CD14-positive monocyte (primary cell): ENCODE measurements around the gene S100A5. TPM values are rescaled to one million over a fixed set of nuclear protein-coding genes. Genes with fewer than 3 reads are reported as not detected.

Experiments used
- DNase-seq, 3 donors: peaks; one replicate each; pipeline ENCODE4 v3.0.0-alpha.2; 2011 to 2022
- H2AFZ ChIP-seq: 2 replicates; pipeline ENCODE4 v1.6.0; 2012; ENCODE audit warnings: mild to moderate bottlenecking, low read depth, low read length, inconsistent platforms; ENCODE audit not compliant: insufficient read depth, poor library complexity, severe bottlenecking
- H3K27ac ChIP-seq, 2 donors: 1 replicate in 1 of 2; 2 replicates in 1 of 2; pipeline ENCODE4 v1.5.1; 2012 to 2013; ENCODE audit warnings: low read length in 2 of 2, control low read depth in 1 of 2, inconsistent platforms in 1 of 2, low read depth in 1 of 2, mild to moderate bottlenecking in 1 of 2
- H3K27me3 ChIP-seq, 2 donors: one replicate each; pipeline versions ENCODE4 v1.6.0 to v1.6.1; 2011 to 2013; ENCODE audit warnings: low read length in 2 of 2; ENCODE audit not compliant: control insufficient read depth in 2 of 2, insufficient read depth in 2 of 2
- H3K36me3 ChIP-seq, 2 donors: replicated peaks in 1 of 2; 1 replicate in 1 of 2; 2 replicates in 1 of 2; pipeline versions ENCODE4 v1.5.1 to v1.6.1; 2012 to 2013; ENCODE audit warnings: low read length in 2 of 2, control low read depth in 1 of 2, inconsistent platforms in 1 of 2, mild to moderate bottlenecking in 1 of 2; ENCODE audit not compliant: insufficient read depth in 2 of 2, control insufficient read depth in 1 of 2
- H3K4me1 ChIP-seq, 2 donors: 1 replicate in 1 of 2; 2 replicates in 1 of 2; pipeline versions ENCODE4 v1.5.1 to v1.6.1; 2012 to 2013; ENCODE audit warnings: low read length in 2 of 2, control low read depth in 1 of 2, inconsistent platforms in 1 of 2, mild to moderate bottlenecking in 1 of 2, moderate library complexity in 1 of 2; ENCODE audit not compliant: insufficient read depth in 2 of 2, control insufficient read depth in 1 of 2
- H3K4me2 ChIP-seq: replicated peaks from 2 replicates; pipeline ENCODE3; 2012; ENCODE audit warnings: low read length, moderate library complexity, mild to moderate bottlenecking; ENCODE audit not compliant: poor library complexity, severe bottlenecking; ENCODE audit errors: extremely low read depth
- H3K4me3 ChIP-seq, 3 experiments: fragments of 200-600 bp in 1 of 3; sonication (generic) in 1 of 3; replicated peaks in 1 of 3; 1 replicate in 2 of 3; 2 replicates in 1 of 3; pipeline ENCODE4 v1.5.1; 2011 to 2013; ENCODE audit warnings: low read length in 3 of 3, mild to moderate bottlenecking in 3 of 3, control low read depth in 2 of 3, low read depth in 2 of 3, inconsistent platforms in 1 of 3, moderate library complexity in 1 of 3
- H3K79me2 ChIP-seq: 2 replicates; pipeline ENCODE4 v1.6.0; 2012; ENCODE audit warnings: mild to moderate bottlenecking, control low read depth, inconsistent platforms, low read length, moderate library complexity; ENCODE audit not compliant: insufficient read depth
- H3K9ac ChIP-seq: 2 replicates; pipeline ENCODE4 v1.6.0; 2017; ENCODE audit warnings: low read length, mild to moderate bottlenecking; ENCODE audit not compliant: insufficient read depth, poor library complexity, severe bottlenecking
- H3K9me3 ChIP-seq, 2 donors: replicated peaks in 1 of 2; 1 replicate in 1 of 2; 2 replicates in 1 of 2; pipeline versions ENCODE4 v1.5.1 to v1.6.1; 2012 to 2013; ENCODE audit warnings: low read length in 2 of 2, control low read depth in 1 of 2; ENCODE audit not compliant: control insufficient read depth in 1 of 2, insufficient read depth in 1 of 2
- H4K20me1 ChIP-seq: 2 replicates; pipeline ENCODE4 v1.6.0; 2012; ENCODE audit warnings: mild to moderate bottlenecking, low read length, control low read depth, moderate library complexity; ENCODE audit not compliant: insufficient read depth
- H3K27ac Mint-ChIP-seq, 7 donors: one replicate each; pipeline ENCODE4 v1.8.0; 2020; ENCODE audit warnings: mild to moderate bottlenecking in 7 of 7, mixed read lengths in 7 of 7, moderate library complexity in 6 of 7, inconsistent platforms in 2 of 7
- H3K27me3 Mint-ChIP-seq, 3 donors: one replicate each; pipeline ENCODE4 v1.8.0; 2021 to 2022; ENCODE audit warnings: low read depth in 3 of 3, mild to moderate bottlenecking in 3 of 3, mixed read lengths in 3 of 3, moderate library complexity in 3 of 3, inconsistent platforms in 1 of 3
- H3K36me3 Mint-ChIP-seq, 2 donors: one replicate each; pipeline ENCODE4 v1.8.0; 2020; ENCODE audit warnings: mixed read lengths in 2 of 2, inconsistent platforms in 1 of 2, mild to moderate bottlenecking in 1 of 2
- H3K4me1 Mint-ChIP-seq: one replicate; pipeline ENCODE4 v1.8.0; 2020; ENCODE audit warnings: mild to moderate bottlenecking, mixed read lengths
- H3K4me3 Mint-ChIP-seq, 2 donors: one replicate each; pipeline ENCODE4 v1.8.0; 2020; ENCODE audit warnings: mild to moderate bottlenecking in 2 of 2, mixed read lengths in 2 of 2, moderate library complexity in 1 of 2
- H3K9me3 Mint-ChIP-seq, 7 donors: one replicate each; pipeline ENCODE4 v1.8.0; 2020 to 2022; ENCODE audit warnings: mixed read lengths in 7 of 7, mild to moderate bottlenecking in 6 of 7, moderate library complexity in 6 of 7, inconsistent platforms in 2 of 7
- WGBS: methylation state at CpG from one replicate; pipeline ENCODE4 v1.1.5; 2013; ENCODE audit warnings: missing lambda C conversion rate; ENCODE audit not compliant: insufficient coverage; 5-methylcytosine and 5-hydroxymethylcytosine counted together
- intact Hi-C, 2 donors: fragments of 100-400 bp; cut with micrococcal nuclease; formaldehyde crosslinking; loops; one replicate each; pipeline versions ENCODE4 v1.15.0 to v1.15.1; 2023
- polyA plus RNA-seq, 3 donors: library from polyadenylated mRNA; depleted of rRNA in 1 of 3; unstranded in 2 of 3; stranded (reverse) in 1 of 3; fragments of 300-500 nt in 2 of 3; fragments of >200 nt in 1 of 3; fragmentation: Illumina TruSeq in 2 of 3; gene quantifications; 1 replicate in 2 of 3; 2 replicates in 1 of 3; pipeline ENCODE4 v1.2.3, GENCODE V29; 2012 to 2021
- TF ChIP-seq, protein P1 (sequence below): fragments of 200-600 bp; IDR thresholded peaks from one replicate; pipeline ENCODE4 v1.8.0; 2022; ENCODE audit warnings: antibody characterized with exemption, mild to moderate bottlenecking

The S100A5 gene
- polyA plus RNA-seq, 3 donors: 1.4 to 2.1 TPM; not detected in 1

DNA sequence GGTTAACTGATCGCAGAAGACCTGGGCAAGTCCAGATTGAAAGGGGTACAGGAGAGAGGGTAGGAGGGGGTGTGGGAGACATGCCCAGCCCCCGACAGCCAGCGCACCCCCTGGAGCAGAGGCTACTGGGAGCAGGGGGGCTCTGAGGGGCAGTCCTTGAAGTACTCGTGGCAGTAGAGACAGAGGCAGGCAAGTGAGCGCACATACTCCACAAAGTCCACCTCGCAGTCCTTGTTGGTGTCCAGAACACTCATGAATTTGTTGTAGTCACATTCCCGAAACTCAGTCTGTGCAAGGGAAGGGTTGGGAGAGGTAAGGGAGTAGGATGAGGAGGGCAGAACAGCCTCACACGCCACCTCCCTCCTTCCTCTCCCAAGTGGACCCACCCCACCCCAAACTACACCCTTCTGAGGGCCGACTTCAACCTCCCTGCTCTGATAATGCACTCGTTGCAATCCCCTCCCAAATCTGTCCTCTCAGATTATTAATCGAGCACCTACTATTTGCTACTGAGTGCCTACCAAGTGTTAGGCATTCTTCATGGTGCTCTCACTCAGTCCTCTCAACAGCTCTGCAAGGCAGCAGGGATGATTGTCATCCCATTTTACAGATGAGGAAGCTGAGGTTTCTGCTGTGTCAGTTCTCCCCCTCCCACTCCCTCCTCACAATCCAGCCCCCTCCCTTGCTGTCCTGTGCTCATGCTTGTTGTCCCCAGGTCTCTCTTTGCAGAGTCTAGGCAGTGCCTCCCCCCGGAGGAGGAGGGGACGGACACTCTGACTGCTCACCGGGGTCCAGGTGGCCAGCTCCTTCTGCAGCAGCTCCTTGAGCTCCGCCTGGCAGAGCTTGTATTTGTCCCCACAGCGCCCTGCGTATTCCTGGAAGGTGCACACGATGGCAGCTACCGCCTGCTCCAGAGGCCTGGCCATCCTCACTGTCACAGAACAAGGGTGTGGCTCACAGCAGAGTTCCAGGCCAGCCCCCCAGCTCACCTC is 7.1 kb upstream of the S100A5 start:
- peaks cover 90% of the 10 kb centered on the region for H3K4me1 Mint-ChIP-seq
- H3K4me3 Mint-ChIP-seq: no peak overlapping the region

More for the DNA sequence above, 7.1 kb upstream of the S100A5 start:
- Mint-ChIP-seq H3K36me3 (peaks cover 24 to 26% of the 10 kb centered on the region in 2 donors), H3K9me3 (no peaks in the 10 kb centered on the region), H3K27me3 (peaks cover 0 to 4% (median 2%) of the 10 kb centered on the region in 3 donors), H3K27ac (peak overlapping the region in 5 of 7 donors; percentile 10 to 84 (median 54))
- H3K27me3 ChIP-seq: no peaks in the 10 kb centered on the region
- H3K4me2 ChIP-seq: no peak overlapping the region
- no peak overlapping the region for H2AFZ ChIP-seq
- peak in 1 of 3 donors; percentile 35 for DNase-seq
- H3K4me1 ChIP-seq: peaks cover 82 to 91% of the 10 kb centered on the region in 2 donors
- H3K36me3 ChIP-seq: peaks cover 19 to 20% of the 10 kb centered on the region in 2 donors
- no peak overlapping the region for H3K9ac ChIP-seq
- no peaks in the 10 kb centered on the region for H3K9me3 ChIP-seq
- TF ChIP-seq, protein P1, sequence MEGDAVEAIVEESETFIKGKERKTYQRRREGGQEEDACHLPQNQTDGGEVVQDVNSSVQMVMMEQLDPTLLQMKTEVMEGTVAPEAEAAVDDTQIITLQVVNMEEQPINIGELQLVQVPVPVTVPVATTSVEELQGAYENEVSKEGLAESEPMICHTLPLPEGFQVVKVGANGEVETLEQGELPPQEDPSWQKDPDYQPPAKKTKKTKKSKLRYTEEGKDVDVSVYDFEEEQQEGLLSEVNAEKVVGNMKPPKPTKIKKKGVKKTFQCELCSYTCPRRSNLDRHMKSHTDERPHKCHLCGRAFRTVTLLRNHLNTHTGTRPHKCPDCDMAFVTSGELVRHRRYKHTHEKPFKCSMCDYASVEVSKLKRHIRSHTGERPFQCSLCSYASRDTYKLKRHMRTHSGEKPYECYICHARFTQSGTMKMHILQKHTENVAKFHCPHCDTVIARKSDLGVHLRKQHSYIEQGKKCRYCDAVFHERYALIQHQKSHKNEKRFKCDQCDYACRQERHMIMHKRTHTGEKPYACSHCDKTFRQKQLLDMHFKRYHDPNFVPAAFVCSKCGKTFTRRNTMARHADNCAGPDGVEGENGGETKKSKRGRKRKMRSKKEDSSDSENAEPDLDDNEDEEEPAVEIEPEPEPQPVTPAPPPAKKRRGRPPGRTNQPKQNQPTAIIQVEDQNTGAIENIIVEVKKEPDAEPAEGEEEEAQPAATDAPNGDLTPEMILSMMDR: no peak
- intact Hi-C loops: loop anchor here in 1 of 2 donors (5.0 kb wide), 1 partner anchor 36 kb away; no protein-coding TSS in a partner anchor
- H3K4me3 ChIP-seq: peak overlapping the region in 1 of 3 experiments; percentile 3
- H3K79me2 ChIP-seq: peaks cover 48% of the 10 kb centered on the region
- peak overlapping the region in 1 of 2 donors; percentile 94 for H3K27ac ChIP-seq
- WGBS: 86% methylated on average over 14 of the region's 19 CpGs
- H4K20me1 ChIP-seq: peaks cover 27% of the 10 kb centered on the region
